HepG2 (cell line): ENCODE results near the gene FIBP. TPM values are rescaled to one million over a fixed set of nuclear protein-coding genes. Genes with fewer than 3 reads are reported as not detected.

ENCODE experiments used
- CBX5 ChIP-seq: sonication (generic); formaldehyde crosslinking; IDR thresholded peaks from 2 replicates; pipeline ENCODE4 v1.4.0; 2020; ENCODE audit warnings: missing genetic modification reagents, borderline replicate concordance
- CREM ChIP-seq, 2 experiments: sonication (generic) in 1 of 2; formaldehyde crosslinking in 1 of 2; IDR thresholded peaks; 2 replicates each; pipeline versions ENCODE4 v1.4.0 to v1.6.1; 2016 to 2020; ENCODE audit warnings: antibody characterized with exemption in 1 of 2, mild to moderate bottlenecking in 1 of 2, missing genetic modification reagents in 1 of 2
- FOXO1 ChIP-seq: sonication (generic); formaldehyde crosslinking; IDR thresholded peaks from 2 replicates; pipeline ENCODE4 v1.4.0; 2020; ENCODE audit warnings: missing genetic modification reagents
- HDAC2 ChIP-seq: sonication (generic); formaldehyde crosslinking; IDR thresholded peaks from 2 replicates; pipeline ENCODE4 v1.4.0; 2020; ENCODE audit warnings: missing genetic modification reagents
- HES4 ChIP-seq: sonication (generic); formaldehyde crosslinking; IDR thresholded peaks from 2 replicates; pipeline ENCODE4 v1.9.0; 2021; ENCODE audit warnings: mild to moderate bottlenecking, missing genetic modification reagents, borderline replicate concordance
- HNRNPUL1 ChIP-seq: fragments of 200-400 bp; formaldehyde crosslinking; IDR thresholded peaks from 2 replicates; pipeline ENCODE4 v1.6.1; 2017; ENCODE audit warnings: low read depth, mild to moderate bottlenecking, low read length, moderate library complexity
- KLF16 ChIP-seq, 2 experiments: sonication (generic) in 1 of 2; formaldehyde crosslinking in 1 of 2; IDR thresholded peaks; 2 replicates each; pipeline versions ENCODE4 v1.6.1 to v1.8.0; 2016 to 2023; ENCODE audit warnings: missing genetic modification reagents in 2 of 2, missing compliant biosample characterization in 1 of 2
- RAD51 ChIP-seq: fragments of 450-650 bp; IDR thresholded peaks from 2 replicates; pipeline ENCODE4 v1.6.1; 2016; ENCODE audit warnings: borderline replicate concordance
- RARA ChIP-seq: IDR thresholded peaks from 2 replicates; pipeline ENCODE4 v1.6.1; 2016; ENCODE audit warnings: missing genetic modification reagents, missing compliant biosample characterization
- RBM22 ChIP-seq: fragments of 200-400 bp; formaldehyde crosslinking; optimal IDR thresholded peaks from 2 replicates; pipeline ENCODE3; 2017; ENCODE audit warnings: mild to moderate bottlenecking, low read length, moderate library complexity
- RNF219 ChIP-seq: sonication (generic); formaldehyde crosslinking; IDR thresholded peaks from 2 replicates; pipeline ENCODE4 v1.5.0; 2020; ENCODE audit warnings: mild to moderate bottlenecking, missing genetic modification reagents
- SALL2 ChIP-seq: sonication (generic); formaldehyde crosslinking; IDR thresholded peaks from 2 replicates; pipeline ENCODE4 v1.8.1; 2023; ENCODE audit warnings: mild to moderate bottlenecking, missing genetic modification reagents, inconsistent platforms
- SP2 ChIP-seq: sonication (generic); formaldehyde crosslinking; IDR thresholded peaks from 2 replicates; pipeline ENCODE4 v1.5.1; 2020; ENCODE audit warnings: mild to moderate bottlenecking, missing genetic modification reagents
- TFAP4 ChIP-seq: sonication (generic); IDR thresholded peaks from 2 replicates; pipeline ENCODE4 v1.6.1; 2016; ENCODE audit warnings: low read depth, borderline replicate concordance
- THRA ChIP-seq: sonication (generic); formaldehyde crosslinking; IDR thresholded peaks from 2 replicates; pipeline ENCODE4 v1.4.0; 2020; ENCODE audit warnings: missing genetic modification reagents, borderline replicate concordance
- ZFAT ChIP-seq: sonication (generic); formaldehyde crosslinking; conservative IDR thresholded peaks from 2 replicates; pipeline ENCODE4 v1.8.1; 2023; ENCODE audit warnings: missing genetic modification reagents, inconsistent platforms
- ZGPAT ChIP-seq: IDR thresholded peaks from 2 replicates; pipeline ENCODE4 v1.6.1; 2016; ENCODE audit warnings: mild to moderate bottlenecking
- ZMAT5 ChIP-seq: sonication (generic); formaldehyde crosslinking; IDR thresholded peaks from 2 replicates; pipeline ENCODE4 v1.5.0; 2020; ENCODE audit warnings: mild to moderate bottlenecking, low read depth, missing genetic modification reagents, borderline replicate concordance
- ZNF274 ChIP-seq: sonication (generic); formaldehyde crosslinking; IDR thresholded peaks from 2 replicates; pipeline ENCODE4 v1.5.1; 2020; ENCODE audit warnings: mild to moderate bottlenecking, missing genetic modification reagents
- ZNF3 ChIP-seq: IDR thresholded peaks from 2 replicates; pipeline ENCODE4 v1.7.0; 2017; ENCODE audit warnings: inconsistent platforms
- ZNF343 ChIP-seq: sonication (generic); formaldehyde crosslinking; IDR thresholded peaks from 2 replicates; pipeline ENCODE4 v1.4.0; 2020; ENCODE audit warnings: mild to moderate bottlenecking, missing genetic modification reagents
- ZNF558 ChIP-seq: sonication (generic); formaldehyde crosslinking; IDR thresholded peaks from 2 replicates; pipeline ENCODE4 v1.9.0; 2022; ENCODE audit warnings: mild to moderate bottlenecking, missing genetic modification reagents, borderline replicate concordance
- ZNF572 ChIP-seq: sonication (generic); formaldehyde crosslinking; IDR thresholded peaks from 2 replicates; pipeline ENCODE4 v1.5.1; 2020; ENCODE audit warnings: mild to moderate bottlenecking, missing genetic modification reagents
- polyA plus RNA-seq, 8 experiments: library from polyadenylated mRNA; depleted of rRNA in 3 of 8; stranded (reverse) in 7 of 8; unstranded in 1 of 8; fragments of >200 nt; fragmentation: Illumina TruSeq in 4 of 8; extraction: Trizol in 4 of 8; gene quantifications; 2 replicates each; pipeline versions ENCODE4 v1.2.1 to v1.2.3, GENCODE V29; 2011 to 2016; ENCODE audit warnings: low read depth in 4 of 8, missing spikeins in 1 of 8, mixed read lengths in 1 of 8; ENCODE audit not compliant: insufficient read depth in 1 of 8
- total RNA-seq, 5 experiments: library from RNA; depleted of rRNA; stranded (reverse); fragments of >200 nt; fragmentation: Illumina TruSeq; extraction: Trizol; gene quantifications; 2 replicates each; pipeline ENCODE4 v1.2.3, GENCODE V29; 2016; ENCODE audit warnings: low read depth in 1 of 5

Gene FIBP
- total and polyA plus RNA-seq, 2 of the 13 experiments (the other 11 are each of a cell fraction or from before 2014, with no cell fraction given): 42.9 to 62.1 TPM

- no peak for TF ChIP-seq RNF219
- TF ChIP-seq THRA (CRISPR knock-in tag): peak; percentile 15
- peak; percentile 83; the same call in 1 of the 2 replicates for TF ChIP-seq ZNF558 (CRISPR knock-in tag)
- peak; percentile 79 for TF ChIP-seq CREM (IDR thresholded peaks at IDR 0.05)
- no peak for TF ChIP-seq CREM (CRISPR knock-in tag; IDR thresholded peaks at IDR 0.05)
- TF ChIP-seq ZNF572 (CRISPR knock-in tag): no peak; the same call in 1 of the 2 replicates
- TF ChIP-seq ZNF3 (CRISPR knock-in tag): no peak
- TF ChIP-seq ZMAT5 (CRISPR knock-in tag): no peak
- TF ChIP-seq RAD51: no peak
- peak; percentile 66; the same call in 1 of the 2 replicates for TF ChIP-seq ZNF343
- peak; percentile 68 for TF ChIP-seq HES4 (CRISPR knock-in tag)
- TF ChIP-seq FOXO1 (CRISPR knock-in tag): no peak
- no peak; the same call in 1 of the 2 replicates for TF ChIP-seq ZNF274 (CRISPR knock-in tag)
- TF ChIP-seq CBX5: peak; percentile 90; the same call in 1 of the 2 replicates
- TF ChIP-seq TFAP4: peak; percentile 35; the same call in 1 of the 2 replicates
- TF ChIP-seq SALL2: peak; percentile 70
- 0 out of 2 replicates have a peak, but pooled peaks have one; percentile 39 for TF ChIP-seq RARA (CRISPR knock-in tag)
- peak; percentile 56; the same call in 1 of the 2 replicates for TF ChIP-seq SP2 (CRISPR knock-in tag)
- 0 out of 2 replicates have a peak, but pooled peaks have one; percentile 12 for TF ChIP-seq HDAC2 (CRISPR knock-in tag)
- no peak for TF ChIP-seq RBM22
- TF ChIP-seq HNRNPUL1: no peak
- TF ChIP-seq ZGPAT (CRISPR knock-in tag): peak; percentile 82
- no peak for TF ChIP-seq ZFAT (CRISPR knock-in tag)
- peak in 1 of 2 experiments; percentile 48; a peak in 1 of 4 replicates for TF ChIP-seq KLF16 (CRISPR knock-in tag; IDR thresholded peaks at IDR 0.05)
Measured at GRCh38 chr11:65860278-65861164, 27.8 kb downstream of the FIBP start, which contains the start of gene MUS81 (continued).
